DOHH2 (cell line): ENCODE measurements around the gene ESYT2.

Experiments
- H3F3A ChIP-seq: fragments of 200-600 bp; sonication (generic), shearing (Covaris generic); 2 replicates; pipeline ENCODE4 v1.6.0; 2016; ENCODE audit warnings: antibody characterized with exemption, mild to moderate bottlenecking; ENCODE audit not compliant: control insufficient read depth, insufficient read depth
- H3K27ac ChIP-seq: fragments of 200-600 bp; sonication (generic); 2 replicates; pipeline ENCODE4 v1.5.1; 2014; ENCODE audit warnings: low read depth, mild to moderate bottlenecking, low read length, moderate library complexity
- H3K27me3 ChIP-seq: fragments of 200-600 bp; sonication (generic); 2 replicates; pipeline ENCODE4 v1.6.1; 2014; ENCODE audit warnings: mild to moderate bottlenecking, low read length, mixed read lengths; ENCODE audit not compliant: control insufficient read depth
- H3K36me3 ChIP-seq: fragments of 200-600 bp; sonication (generic); 2 replicates; pipeline ENCODE4 v1.6.1; 2014; ENCODE audit warnings: mild to moderate bottlenecking, low read length, moderate library complexity, mixed read lengths; ENCODE audit not compliant: control insufficient read depth
- H3K4me1 ChIP-seq: fragments of 200-600 bp; sonication (generic); 2 replicates; pipeline ENCODE4 v1.6.1; 2014; ENCODE audit warnings: mild to moderate bottlenecking, low read length, mixed read lengths; ENCODE audit not compliant: control insufficient read depth
- H3K4me2 ChIP-seq: fragments of 200-600 bp; sonication (generic); 2 replicates; pipeline ENCODE4 v1.6.0; 2014; ENCODE audit warnings: mild to moderate bottlenecking, low read length, moderate library complexity
- H3K4me3 ChIP-seq: fragments of 200-600 bp; sonication (generic); 2 replicates; pipeline ENCODE4 v1.5.1; 2014; ENCODE audit warnings: mild to moderate bottlenecking, low read length, mixed read lengths
- H3K79me2 ChIP-seq: fragments of 200-600 bp; sonication (generic); 2 replicates; pipeline ENCODE4 v1.6.1; 2014; ENCODE audit warnings: mild to moderate bottlenecking, low read length, mixed read lengths; ENCODE audit not compliant: control insufficient read depth
- H3K9me2 ChIP-seq: fragments of 200-600 bp; sonication (generic); replicated peaks from 2 replicates; pipeline ENCODE4 v1.6.1; 2014; ENCODE audit warnings: mild to moderate bottlenecking, low read length, mixed read lengths; ENCODE audit not compliant: control insufficient read depth
- H3K9me3 ChIP-seq: fragments of 200-600 bp; sonication (generic); 2 replicates; pipeline ENCODE4 v1.6.1; 2014; ENCODE audit warnings: antibody characterized with exemption, low read length, mixed read lengths; ENCODE audit not compliant: control insufficient read depth, insufficient read depth
- H4K20me1 ChIP-seq: fragments of 200-600 bp; sonication (generic); 2 replicates; pipeline ENCODE4 v1.6.0; 2014; ENCODE audit warnings: low read depth, mild to moderate bottlenecking, antibody characterized with exemption, low read length, moderate library complexity; ENCODE audit not compliant: control insufficient read depth, insufficient read depth
- EZH2phosphoT487 ChIP-seq: fragments of 200-600 bp; sonication (generic); IDR thresholded peaks from 2 replicates; pipeline ENCODE4 v1.6.1; 2017; ENCODE audit warnings: borderline replicate concordance, mild to moderate bottlenecking, antibody characterized with exemption, low read length, moderate library complexity, mixed read lengths
- TF ChIP-seq, protein P1 (sequence below): fragments of 200-600 bp; sonication (generic); IDR thresholded peaks from one replicate; pipeline ENCODE4 v1.5.1; 2014; ENCODE audit warnings: antibody characterized with exemption, mild to moderate bottlenecking, low read depth, low read length; ENCODE audit not compliant: poor library complexity, severe bottlenecking

Gene ESYT2

DNA sequence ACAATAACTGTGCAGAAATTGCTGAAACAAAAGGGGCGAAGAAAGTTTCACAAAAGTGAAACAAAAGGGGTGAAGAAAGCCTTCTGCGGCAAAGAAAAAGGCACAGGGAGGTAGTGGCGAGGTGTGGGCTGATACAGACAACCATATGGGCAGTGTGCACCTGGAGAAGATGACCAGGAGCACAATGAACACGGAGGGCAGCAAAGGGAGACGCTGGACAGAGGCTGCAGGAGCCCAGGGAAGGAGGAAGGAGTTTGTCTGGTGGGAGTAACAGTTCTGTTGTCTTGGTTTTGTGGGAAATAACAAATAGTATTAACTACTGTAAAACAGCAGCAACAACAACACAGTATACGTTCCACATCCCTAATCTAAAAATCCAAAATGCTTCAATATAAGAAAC lies 42.4 kb downstream of the ESYT2 start:
- Histone ChIP-seq H3K27me3 (no peaks in the 10 kb centered on the region), H3K79me2 (no peaks in the 10 kb centered on the region), H3K27ac (no peak overlapping the region), H4K20me1 (no peaks in the 10 kb centered on the region), H3K4me3 (no peak overlapping the region), H3K9me3 (peaks cover 4% of the 10 kb centered on the region; the same call in 1 of the 2 replicates), H3F3A (peaks cover 6% of the 10 kb centered on the region; the same call in 1 of the 2 replicates), H3K4me1 (no peaks in the 10 kb centered on the region), H3K4me2 (no peak overlapping the region), H3K36me3 (peaks cover 26% of the 10 kb centered on the region), H3K9me2 (no peaks in the 10 kb centered on the region)
- TF ChIP-seq, protein P1, sequence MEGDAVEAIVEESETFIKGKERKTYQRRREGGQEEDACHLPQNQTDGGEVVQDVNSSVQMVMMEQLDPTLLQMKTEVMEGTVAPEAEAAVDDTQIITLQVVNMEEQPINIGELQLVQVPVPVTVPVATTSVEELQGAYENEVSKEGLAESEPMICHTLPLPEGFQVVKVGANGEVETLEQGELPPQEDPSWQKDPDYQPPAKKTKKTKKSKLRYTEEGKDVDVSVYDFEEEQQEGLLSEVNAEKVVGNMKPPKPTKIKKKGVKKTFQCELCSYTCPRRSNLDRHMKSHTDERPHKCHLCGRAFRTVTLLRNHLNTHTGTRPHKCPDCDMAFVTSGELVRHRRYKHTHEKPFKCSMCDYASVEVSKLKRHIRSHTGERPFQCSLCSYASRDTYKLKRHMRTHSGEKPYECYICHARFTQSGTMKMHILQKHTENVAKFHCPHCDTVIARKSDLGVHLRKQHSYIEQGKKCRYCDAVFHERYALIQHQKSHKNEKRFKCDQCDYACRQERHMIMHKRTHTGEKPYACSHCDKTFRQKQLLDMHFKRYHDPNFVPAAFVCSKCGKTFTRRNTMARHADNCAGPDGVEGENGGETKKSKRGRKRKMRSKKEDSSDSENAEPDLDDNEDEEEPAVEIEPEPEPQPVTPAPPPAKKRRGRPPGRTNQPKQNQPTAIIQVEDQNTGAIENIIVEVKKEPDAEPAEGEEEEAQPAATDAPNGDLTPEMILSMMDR = no peak
- no peak for TF ChIP-seq EZH2phosphoT487

DNA sequence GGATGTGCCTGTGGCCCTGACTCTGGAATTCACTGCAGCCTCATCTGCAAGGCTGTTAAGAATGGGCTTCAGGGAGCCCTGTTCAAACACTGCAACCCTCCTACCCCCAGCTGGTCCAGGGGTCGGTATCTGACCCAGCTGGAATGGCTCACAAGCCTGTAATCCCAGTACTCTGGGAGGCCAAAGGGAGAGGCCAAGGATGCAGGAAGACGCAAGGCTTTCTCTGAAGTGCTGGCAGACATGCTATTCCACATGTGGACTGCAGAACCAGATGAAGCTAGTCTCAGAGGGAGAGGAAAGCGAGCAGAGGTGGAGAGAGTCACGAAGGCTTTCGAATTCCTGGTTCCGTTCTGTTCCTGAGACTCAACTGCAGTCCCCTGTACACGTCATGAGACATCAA lies 45.0 kb downstream of the ESYT2 start:
- peaks cover 6% of the 10 kb centered on the region; the same call in 1 of the 2 replicates for H3F3A ChIP-seq
- H3K4me2 ChIP-seq = no peak overlapping the region
- H3K27ac ChIP-seq = no peak overlapping the region
- no peaks in the 10 kb centered on the region for H4K20me1 ChIP-seq
- TF ChIP-seq EZH2phosphoT487 = no peak
- TF ChIP-seq, protein P1 = no peak
- H3K4me1 ChIP-seq = no peaks in the 10 kb centered on the region
- no peak overlapping the region for H3K4me3 ChIP-seq
- H3K27me3 ChIP-seq = no peaks in the 10 kb centered on the region
- peaks cover 13% of the 10 kb centered on the region; the same call in 1 of the 2 replicates for H3K9me3 ChIP-seq
- H3K36me3 ChIP-seq = peaks cover 38% of the 10 kb centered on the region
- H3K9me2 ChIP-seq = no peaks in the 10 kb centered on the region
- no peaks in the 10 kb centered on the region for H3K79me2 ChIP-seq

DNA sequence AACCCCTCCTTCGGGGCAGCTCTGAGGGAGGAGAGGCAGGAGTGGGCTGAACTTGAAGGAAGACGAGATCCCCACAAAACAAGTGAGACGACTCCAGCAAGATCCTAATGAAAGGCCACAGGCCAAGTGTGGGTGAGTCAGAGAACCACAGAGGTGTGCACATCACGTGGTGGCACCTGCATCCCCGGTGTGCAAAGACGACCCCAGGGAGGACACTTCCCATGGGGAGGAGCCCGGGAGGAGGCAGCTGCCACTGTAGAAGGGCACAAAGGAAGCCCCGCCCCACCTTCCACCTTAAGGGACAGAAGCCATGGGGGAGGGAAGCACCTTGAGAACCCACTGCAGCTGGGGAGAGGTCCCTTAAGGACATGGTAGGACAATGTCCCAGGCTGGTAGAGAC lies 45.7 kb downstream of the ESYT2 start:
- Histone ChIP-seq H3K36me3 (peaks cover 38% of the 10 kb centered on the region), H3K27ac (no peak overlapping the region)
- TF ChIP-seq, protein P1 = no peak
- TF ChIP-seq EZH2phosphoT487 = no peak

More for the DNA sequence above, 45.7 kb downstream of the ESYT2 start:
- Histone ChIP-seq H3F3A (peaks cover 6% of the 10 kb centered on the region; the same call in 1 of the 2 replicates), H3K9me3 (peaks cover 13% of the 10 kb centered on the region; the same call in 1 of the 2 replicates), H3K4me2 (no peak overlapping the region), H3K4me3 (no peak overlapping the region), H3K9me2 (no peaks in the 10 kb centered on the region), H3K4me1 (no peaks in the 10 kb centered on the region), H3K79me2 (no peaks in the 10 kb centered on the region), H4K20me1 (no peaks in the 10 kb centered on the region), H3K27me3 (no peaks in the 10 kb centered on the region)
